ENCODE data around the gene HCFC2. TPM values are rescaled to one million over a fixed set of nuclear protein-coding genes. Genes with fewer than 3 reads are reported as not detected.

Gene HCFC2
- total RNA-seq, 1 donor from 2014 or later, result 18.5 TPM

DNA sequence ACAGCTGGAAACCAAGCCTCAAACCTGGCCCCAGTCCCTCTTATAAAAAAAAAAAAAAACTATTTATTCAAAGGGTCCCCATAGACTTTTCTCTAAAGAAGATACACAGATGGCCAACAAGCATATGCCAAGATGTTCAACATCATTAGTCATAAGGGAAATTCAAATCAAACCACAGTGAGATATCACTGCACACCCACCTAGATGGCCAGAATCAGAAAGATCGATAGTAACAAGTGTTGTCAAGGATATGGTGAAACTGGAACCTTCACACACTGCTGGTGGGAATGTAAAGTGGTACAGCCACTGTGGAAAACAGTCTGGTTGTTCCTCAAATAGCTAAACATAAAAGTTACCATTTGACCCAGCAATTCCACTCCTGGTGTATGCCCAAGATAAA lies 79.6 kb downstream of the HCFC2 start:
- H3K36me3 ChIP-seq, result no peaks in the 10 kb centered on the region
- H3K4me3 ChIP-seq, result no peak overlapping the region
- intact Hi-C loops (cut with DNase I), result no loop called here
- no peak for DNase-seq
- TF ChIP-seq, protein P1, sequence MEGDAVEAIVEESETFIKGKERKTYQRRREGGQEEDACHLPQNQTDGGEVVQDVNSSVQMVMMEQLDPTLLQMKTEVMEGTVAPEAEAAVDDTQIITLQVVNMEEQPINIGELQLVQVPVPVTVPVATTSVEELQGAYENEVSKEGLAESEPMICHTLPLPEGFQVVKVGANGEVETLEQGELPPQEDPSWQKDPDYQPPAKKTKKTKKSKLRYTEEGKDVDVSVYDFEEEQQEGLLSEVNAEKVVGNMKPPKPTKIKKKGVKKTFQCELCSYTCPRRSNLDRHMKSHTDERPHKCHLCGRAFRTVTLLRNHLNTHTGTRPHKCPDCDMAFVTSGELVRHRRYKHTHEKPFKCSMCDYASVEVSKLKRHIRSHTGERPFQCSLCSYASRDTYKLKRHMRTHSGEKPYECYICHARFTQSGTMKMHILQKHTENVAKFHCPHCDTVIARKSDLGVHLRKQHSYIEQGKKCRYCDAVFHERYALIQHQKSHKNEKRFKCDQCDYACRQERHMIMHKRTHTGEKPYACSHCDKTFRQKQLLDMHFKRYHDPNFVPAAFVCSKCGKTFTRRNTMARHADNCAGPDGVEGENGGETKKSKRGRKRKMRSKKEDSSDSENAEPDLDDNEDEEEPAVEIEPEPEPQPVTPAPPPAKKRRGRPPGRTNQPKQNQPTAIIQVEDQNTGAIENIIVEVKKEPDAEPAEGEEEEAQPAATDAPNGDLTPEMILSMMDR (IDR thresholded peaks at IDR 0.05), result no peak
- peaks cover 3% of the 10 kb centered on the region for H3K4me1 ChIP-seq
- H3K9me3 ChIP-seq, result no peaks in the 10 kb centered on the region
- H3K27ac ChIP-seq, result no peak overlapping the region
- H3K27me3 ChIP-seq (ENCODE audit: low read depth), result no peaks in the 10 kb centered on the region
- no peak for ATAC-seq

DNA sequence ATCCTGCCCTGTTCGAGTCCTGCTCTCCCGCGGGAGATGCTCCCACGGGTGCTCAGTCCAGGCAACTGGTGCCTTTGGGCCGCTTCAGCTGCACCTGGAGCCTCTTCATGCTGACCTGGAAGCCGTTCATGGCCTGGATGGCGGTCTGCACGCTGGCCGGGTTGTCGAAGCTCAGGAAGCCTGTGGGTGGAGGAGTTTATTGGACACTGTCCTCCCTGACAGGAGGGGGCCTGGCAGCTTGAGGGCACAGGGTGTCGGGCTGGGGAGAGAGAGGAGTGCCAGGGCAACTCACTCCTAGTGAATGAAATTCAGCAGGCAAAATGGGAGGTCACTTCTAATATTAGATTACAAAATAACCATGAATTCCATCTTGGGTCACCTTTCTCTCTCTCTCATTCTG lies 83.0 kb downstream of the HCFC2 start:
- Histone ChIP-seq H3K36me3 (no peaks in the 10 kb centered on the region), H3K4me3 (no peak overlapping the region), H3K27ac (no peak overlapping the region), H3K27me3 (ENCODE audit: low read depth) (no peaks in the 10 kb centered on the region), H3K9me3 (no peaks in the 10 kb centered on the region), H3K4me1 (no peaks in the 10 kb centered on the region)
- TF ChIP-seq, protein P1 (IDR thresholded peaks at IDR 0.05), result no peak
- DNase-seq, result no peak
- ATAC-seq, result no peak
- intact Hi-C loops (cut with DNase I), result no loop called here

DNA sequence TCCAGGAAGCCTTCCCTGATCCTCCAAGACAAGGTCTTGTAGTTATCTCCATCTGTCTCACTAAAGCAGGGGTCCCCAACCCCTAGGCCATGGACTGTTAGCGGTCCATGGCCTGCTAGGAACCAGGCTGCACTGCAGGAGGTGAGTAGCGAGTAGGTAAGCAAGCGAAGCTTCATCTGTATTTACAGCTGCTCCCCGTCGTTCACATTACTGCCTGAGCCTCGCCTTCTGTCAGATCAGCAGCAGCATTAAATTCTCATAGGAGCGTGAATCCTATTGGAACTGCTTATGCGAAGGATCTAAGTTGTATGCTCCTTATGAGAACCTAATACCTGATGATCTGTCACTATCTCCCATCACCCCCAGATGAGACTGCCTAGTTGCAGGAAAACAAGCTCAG lies 86.1 kb downstream of the HCFC2 start:
- intact Hi-C loops (cut with DNase I), result no loop called here

DNA sequence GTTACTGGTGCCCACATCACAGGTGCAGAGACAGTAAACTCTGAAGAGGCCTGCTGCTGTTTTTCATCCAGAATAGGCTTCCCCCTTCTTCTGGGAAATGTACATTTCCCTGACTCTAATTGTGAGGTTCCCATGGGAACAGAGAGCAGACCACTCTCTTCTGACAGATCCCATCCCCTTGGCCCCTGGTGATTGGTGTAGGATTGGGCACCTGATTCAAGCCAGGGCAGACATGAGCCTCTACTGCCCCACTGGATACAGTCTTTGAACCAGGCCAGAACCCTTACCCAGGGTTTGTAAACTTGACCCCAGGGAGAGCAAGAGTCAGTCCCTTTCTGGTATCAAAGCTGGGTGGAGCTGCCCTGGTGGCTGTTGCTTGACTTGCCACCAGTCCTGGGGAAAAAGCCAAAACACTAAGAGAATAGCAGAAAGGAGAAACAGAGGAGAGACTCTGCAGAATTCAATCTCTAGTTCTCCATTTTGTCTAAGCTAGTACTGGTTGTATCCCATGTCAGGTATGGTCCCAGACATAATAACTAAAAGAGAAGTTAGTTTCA lies 88.4 kb downstream of the HCFC2 start:
- no peak for ATAC-seq
- intact Hi-C loops (cut with DNase I), result no loop called here
- H3K4me3 ChIP-seq, result no peak overlapping the region

More for the DNA sequence above, 86.1 kb downstream of the HCFC2 start:
- Histone ChIP-seq H3K36me3 (no peaks in the 10 kb centered on the region), H3K9me3 (no peaks in the 10 kb centered on the region), H3K27ac (no peak overlapping the region), H3K4me1 (peaks cover 6% of the 10 kb centered on the region), H3K4me3 (no peak overlapping the region), H3K27me3 (ENCODE audit: low read depth) (no peaks in the 10 kb centered on the region)
- TF ChIP-seq, protein P1 (IDR thresholded peaks at IDR 0.05), result no peak
- no peak for ATAC-seq
- DNase-seq, result no peak

DNA sequence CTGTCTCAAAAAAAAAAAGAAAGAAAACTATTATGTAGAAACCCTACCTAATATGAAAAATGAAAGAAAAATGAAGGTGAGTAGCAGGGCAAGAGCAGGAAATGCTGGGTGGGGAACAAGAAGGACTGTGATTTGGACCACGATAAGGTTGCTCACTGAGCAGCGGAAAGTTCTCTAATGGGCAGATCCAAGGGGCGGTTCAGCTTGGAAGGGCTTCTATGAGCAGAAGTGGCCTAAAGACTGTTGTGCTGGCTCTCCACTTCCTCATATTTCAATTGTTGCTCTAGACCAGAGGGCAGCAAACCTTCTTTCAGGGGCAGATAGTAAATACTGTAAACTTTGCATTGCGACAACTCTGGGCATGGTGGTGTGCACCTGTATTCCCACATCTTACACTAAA lies 90.0 kb downstream of the HCFC2 start:
- Histone ChIP-seq H3K9me3 (no peaks in the 10 kb centered on the region), H3K27ac (no peak overlapping the region), H3K27me3 (ENCODE audit: low read depth) (no peaks in the 10 kb centered on the region), H3K4me3 (no peak overlapping the region), H3K4me1 (peaks cover 6% of the 10 kb centered on the region), H3K36me3 (no peaks in the 10 kb centered on the region)
- intact Hi-C loops (cut with DNase I), result no loop called here
- DNase-seq (no peak), ATAC-seq (peak in 1 of 2 donors; percentile 45)
- TF ChIP-seq, protein P1 (IDR thresholded peaks at IDR 0.05), result no peak

More for the DNA sequence above, 88.4 kb downstream of the HCFC2 start:
- Histone ChIP-seq H3K4me1 (peaks cover 6% of the 10 kb centered on the region), H3K36me3 (no peaks in the 10 kb centered on the region), H3K27ac (no peak overlapping the region), H3K9me3 (no peaks in the 10 kb centered on the region), H3K27me3 (ENCODE audit: low read depth) (no peaks in the 10 kb centered on the region)
- DNase-seq, result no peak
- TF ChIP-seq, protein P1 (IDR thresholded peaks at IDR 0.05), result no peak

Data from lower lobe of right lung (tissue), 2 donors.